Keratinocyte (primary cell): ENCODE results near the gene CNTNAP5. TPM values are rescaled to one million over a fixed set of nuclear protein-coding genes. Genes with fewer than 3 reads are reported as not detected.

Source experiments
- DNase-seq: peaks from one replicate; pipeline ENCODE4 v3.0.0-alpha.2; 2011; ENCODE audit warnings: low read depth, missing footprints, low spot score
- FAIRE-seq: peaks from 2 replicates; lab custom pipeline; 2011; peaks lifted over from hg19 to GRCh38; lab: Jason Lieb, UNC
- H2AFZ ChIP-seq: 2 replicates; pipeline ENCODE4 v1.6.0; 2012; ENCODE audit warnings: low read length, control low read depth, inconsistent platforms; ENCODE audit not compliant: control insufficient read depth
- H3K27ac ChIP-seq: 2 replicates; pipeline ENCODE4 v1.5.1; 2011; ENCODE audit warnings: low read length; ENCODE audit not compliant: control insufficient read depth, insufficient read depth
- H3K27me3 ChIP-seq: 3 replicates; pipeline ENCODE4 v1.6.0; 2011; ENCODE audit warnings: low read length; ENCODE audit not compliant: control insufficient read depth, insufficient read depth; ENCODE audit errors: extremely low read depth
- H3K36me3 ChIP-seq, 2 experiments: 2 replicates in 1 of 2; 3 replicates in 1 of 2; pipeline ENCODE4 v1.5.1; 2011; ENCODE audit warnings: low read length in 2 of 2, mild to moderate bottlenecking in 1 of 2; ENCODE audit not compliant: control insufficient read depth in 2 of 2, insufficient read depth in 2 of 2; ENCODE audit errors: extremely low read depth in 1 of 2
- H3K4me1 ChIP-seq: 3 replicates; pipeline ENCODE4 v1.5.1; 2011; ENCODE audit warnings: low read length; ENCODE audit not compliant: control insufficient read depth, insufficient read depth; ENCODE audit errors: extremely low read depth
- H3K4me2 ChIP-seq: 3 replicates; pipeline ENCODE4 v1.6.0; 2011; ENCODE audit warnings: low read depth, low read length; ENCODE audit not compliant: control insufficient read depth, insufficient read depth; ENCODE audit errors: extremely low read depth
- H3K4me3 ChIP-seq, 3 experiments: fragments of 200-600 bp in 1 of 3; sonication (generic) in 1 of 3; 2 replicates in 2 of 3; 3 replicates in 1 of 3; pipeline ENCODE4 v1.5.1; 2011 to 2016; ENCODE audit warnings: low read length in 3 of 3, mild to moderate bottlenecking in 3 of 3, control low read depth in 2 of 3, inconsistent platforms in 1 of 3, low read depth in 1 of 3, mixed read lengths in 1 of 3, mixed run types in 1 of 3, moderate library complexity in 1 of 3; ENCODE audit not compliant: control insufficient read depth in 2 of 3, insufficient read depth in 2 of 3; ENCODE audit errors: extremely low read depth in 1 of 3
- H3K79me2 ChIP-seq: 2 replicates; pipeline ENCODE4 v1.6.0; 2012; ENCODE audit warnings: low read length; ENCODE audit not compliant: control insufficient read depth, insufficient read depth
- H3K9ac ChIP-seq: 3 replicates; pipeline ENCODE4 v1.6.0; 2011; ENCODE audit warnings: low read length; ENCODE audit not compliant: control insufficient read depth, insufficient read depth; ENCODE audit errors: extremely low read depth
- H3K9me1 ChIP-seq: 3 replicates; pipeline ENCODE4 v1.6.0; 2011; ENCODE audit warnings: low read length; ENCODE audit not compliant: control insufficient read depth, insufficient read depth; ENCODE audit errors: extremely low read depth
- H3K9me3 ChIP-seq: 2 replicates; pipeline ENCODE4 v1.5.1; 2012; ENCODE audit warnings: low read depth, low read length; ENCODE audit not compliant: control insufficient read depth
- H4K20me1 ChIP-seq: 3 replicates; pipeline ENCODE4 v1.6.0; 2011; ENCODE audit warnings: low read length; ENCODE audit not compliant: control insufficient read depth, insufficient read depth; ENCODE audit errors: extremely low read depth
- EZH2 ChIP-seq: IDR thresholded peaks from one replicate; pipeline ENCODE4 v1.6.1; 2012; ENCODE audit warnings: inconsistent platforms, mild to moderate bottlenecking, low read length, moderate library complexity
- dilution Hi-C: fragments of 300-500 bp; cut with MboI; formaldehyde crosslinking; loops from one replicate; pipeline ENCODE4 v1.7.0; 2020; ENCODE audit warnings: low sequenced_read_pairs; ENCODE audit not compliant: extremely low pct_ligation_motif_present
- polyA plus RNA-seq, 5 experiments: library from polyadenylated mRNA; depleted of rRNA in 3 of 5; stranded (reverse) in 3 of 5; stranded (forward) in 1 of 5; unstranded in 1 of 5; fragments of >200 nt; gene quantifications; 1 replicate in 1 of 5; 2 replicates in 3 of 5; 3 replicates in 1 of 5; pipeline versions ENCODE4 v1.2.1 to v1.2.3, GENCODE V29; 2011 to 2012; ENCODE audit warnings: missing spikeins in 2 of 5, low read depth in 1 of 5, low replicate concordance in 1 of 5
- TF ChIP-seq, protein P1 (sequence below), 3 experiments: IDR thresholded peaks in 1 of 3; conservative IDR thresholded peaks in 1 of 3; optimal IDR thresholded peaks in 1 of 3; 2 replicates in 2 of 3; 3 replicates in 1 of 3; pipeline versions ENCODE3 to v1.5.1; 2011; ENCODE audit warnings: low read length in 3 of 3, mild to moderate bottlenecking in 3 of 3, moderate library complexity in 2 of 3, control low read depth in 1 of 3, inconsistent platforms in 1 of 3; ENCODE audit not compliant: insufficient read depth in 2 of 3; ENCODE audit errors: extremely low read depth in 1 of 3

CNTNAP5 gene
- polyA plus RNA-seq, 1 donor (not counting 4 experiments of a cell fraction or from before 2014, with no cell fraction given), result not detected

DNA sequence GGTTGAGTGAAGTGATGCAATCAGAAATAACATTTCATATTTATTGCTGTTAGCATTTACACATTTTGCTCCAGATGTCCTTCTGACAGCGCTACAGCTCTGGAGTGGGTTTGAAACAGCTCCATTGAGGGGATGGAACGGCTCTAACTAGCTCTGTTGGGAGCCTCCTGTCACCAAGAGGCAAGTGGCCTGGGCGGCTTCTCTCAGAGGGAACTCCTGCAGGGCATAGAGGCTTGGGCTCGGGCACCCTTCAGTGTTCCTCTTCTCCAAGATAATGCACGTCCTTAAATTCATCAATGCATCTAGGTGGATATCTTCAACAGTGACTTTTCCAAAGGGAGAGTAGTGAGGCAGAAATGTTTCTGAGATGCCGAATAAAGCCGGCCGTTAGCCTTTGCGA, 122.5 kb downstream of the CNTNAP5 start:
- H3K79me2 ChIP-seq, result no peaks in the 10 kb centered on the region
- no peaks in the 10 kb centered on the region for H3K36me3 ChIP-seq
- H3K4me2 ChIP-seq, result no peak overlapping the region
- DNase-seq, result no peak
- no peaks in the 10 kb centered on the region for H3K9me1 ChIP-seq
- no peak for TF ChIP-seq EZH2
- TF ChIP-seq, protein P1, sequence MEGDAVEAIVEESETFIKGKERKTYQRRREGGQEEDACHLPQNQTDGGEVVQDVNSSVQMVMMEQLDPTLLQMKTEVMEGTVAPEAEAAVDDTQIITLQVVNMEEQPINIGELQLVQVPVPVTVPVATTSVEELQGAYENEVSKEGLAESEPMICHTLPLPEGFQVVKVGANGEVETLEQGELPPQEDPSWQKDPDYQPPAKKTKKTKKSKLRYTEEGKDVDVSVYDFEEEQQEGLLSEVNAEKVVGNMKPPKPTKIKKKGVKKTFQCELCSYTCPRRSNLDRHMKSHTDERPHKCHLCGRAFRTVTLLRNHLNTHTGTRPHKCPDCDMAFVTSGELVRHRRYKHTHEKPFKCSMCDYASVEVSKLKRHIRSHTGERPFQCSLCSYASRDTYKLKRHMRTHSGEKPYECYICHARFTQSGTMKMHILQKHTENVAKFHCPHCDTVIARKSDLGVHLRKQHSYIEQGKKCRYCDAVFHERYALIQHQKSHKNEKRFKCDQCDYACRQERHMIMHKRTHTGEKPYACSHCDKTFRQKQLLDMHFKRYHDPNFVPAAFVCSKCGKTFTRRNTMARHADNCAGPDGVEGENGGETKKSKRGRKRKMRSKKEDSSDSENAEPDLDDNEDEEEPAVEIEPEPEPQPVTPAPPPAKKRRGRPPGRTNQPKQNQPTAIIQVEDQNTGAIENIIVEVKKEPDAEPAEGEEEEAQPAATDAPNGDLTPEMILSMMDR (optimal IDR thresholded peaks at IDR 0.05 in 1 of 3, IDR thresholded peaks at IDR 0.05 in 1 of 3, conservative IDR thresholded peaks at IDR 0.05 in 1 of 3; ENCODE audit: extremely low read depth in 1 of 3, insufficient read depth in 2 of 3, low read length in 3 of 3), result no peak
- H3K9ac ChIP-seq, result no peak overlapping the region
- dilution Hi-C loops, result no loop called here
- no peaks in the 10 kb centered on the region for H4K20me1 ChIP-seq
- peaks cover 2% of the 10 kb centered on the region for H3K9me3 ChIP-seq
- no peak overlapping the region for H3K4me3 ChIP-seq
- H3K4me1 ChIP-seq, result no peaks in the 10 kb centered on the region
- no peaks in the 10 kb centered on the region for H3K27me3 ChIP-seq
- no peak for FAIRE-seq
- no peak overlapping the region for H3K27ac ChIP-seq
- no peak overlapping the region for H2AFZ ChIP-seq

DNA sequence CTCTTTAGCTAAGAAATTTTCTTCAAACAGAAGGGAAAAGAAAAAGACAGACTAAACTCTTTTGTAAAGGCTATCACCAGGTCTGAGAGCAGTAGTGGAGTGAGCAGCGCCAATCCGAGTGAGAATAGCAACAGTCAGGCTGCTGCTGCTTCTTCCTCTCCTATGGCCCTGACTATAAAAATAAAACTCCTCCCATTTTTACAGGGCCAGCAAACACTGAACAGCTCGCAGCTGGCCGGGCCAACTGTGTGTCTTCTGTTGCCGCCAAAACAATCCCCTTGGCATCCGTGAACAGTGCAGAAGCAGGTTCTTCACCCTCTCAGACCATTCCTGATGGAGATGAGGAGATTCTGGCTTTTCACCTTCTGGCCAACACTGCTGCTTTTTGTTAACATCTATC, 124.5 kb downstream of the CNTNAP5 start:
- dilution Hi-C loops, result no loop called here
- Histone ChIP-seq H3K4me1 (no peaks in the 10 kb centered on the region), H3K79me2 (no peaks in the 10 kb centered on the region), H3K9me1 (no peaks in the 10 kb centered on the region), H3K36me3 (no peaks in the 10 kb centered on the region), H2AFZ (no peak overlapping the region), H4K20me1 (no peaks in the 10 kb centered on the region), H3K4me3 (no peak overlapping the region), H3K4me2 (no peak overlapping the region), H3K9me3 (peaks cover 2% of the 10 kb centered on the region), H3K9ac (no peak overlapping the region), H3K27me3 (no peaks in the 10 kb centered on the region), H3K27ac (no peak overlapping the region)
- FAIRE-seq (no peak), DNase-seq (no peak)
- TF ChIP-seq, protein P1 (optimal IDR thresholded peaks at IDR 0.05 in 1 of 3, IDR thresholded peaks at IDR 0.05 in 1 of 3, conservative IDR thresholded peaks at IDR 0.05 in 1 of 3; ENCODE audit: extremely low read depth in 1 of 3, insufficient read depth in 2 of 3, low read length in 3 of 3), result no peak
- TF ChIP-seq EZH2, result no peak
